CD4-positive, alpha-beta T cell treated with Interleukin-6 at 100 ng/mL for 8 hours (primary cell): ENCODE results near the gene OGDHL.
"Not testable (repeated sequence)": the region's sequence is repeated elsewhere in the genome, so short reads cannot be mapped to it uniquely, and the experiment has no call there.

Source experiments
- DNase-seq: peaks from one replicate; pipeline ENCODE4 v3.0.0-alpha.2; 2020; ENCODE audit warnings: mixed read lengths, low spot score

The OGDHL gene

GRCh38 chr10:49756031-49756430, 6.1 kb downstream of the OGDHL start:
- no peak for DNase-seq

GRCh38 chr10:49754951-49755350, 7.2 kb downstream of the OGDHL start:
- not testable (repeated sequence) for DNase-seq

GRCh38 chr10:49752584-49752983, 9.5 kb downstream of the OGDHL start:
- DNase-seq = no peak

- no peak for DNase-seq
These were observed 10.2 kb downstream of the OGDHL start for GRCh38 chr10:49751636-49752510.

- DNase-seq = no peak
These were observed 10.9 kb downstream of the OGDHL start for GRCh38 chr10:49751216-49751615.

GRCh38 chr10:49750546-49750945, 11.6 kb downstream of the OGDHL start:
- DNase-seq = no peak

GRCh38 chr10:49749556-49750491, 12.3 kb downstream of the OGDHL start:
- DNase-seq = no peak

- DNase-seq = no peak
These were observed 13.0 kb downstream of the OGDHL start for GRCh38 chr10:49749144-49749543.

GRCh38 chr10:49748006-49748405, 14.1 kb downstream of the OGDHL start:
- DNase-seq = no peak

GRCh38 chr10:49747303-49747646, 14.8 kb downstream of the OGDHL start:
- DNase-seq = no peak

- no peak for DNase-seq
These were observed 15.4 kb downstream of the OGDHL start for GRCh38 chr10:49746626-49747302.

GRCh38 chr10:49745756-49746155, 16.4 kb downstream of the OGDHL start:
- no peak for DNase-seq

- DNase-seq = no peak
These were observed 17.1 kb downstream of the OGDHL start for GRCh38 chr10:49744924-49745605.

GRCh38 chr10:49744091-49744685, 17.9 kb downstream of the OGDHL start:
- no peak for DNase-seq

- no peak for DNase-seq
These were observed 18.6 kb downstream of the OGDHL start for GRCh38 chr10:49743464-49744075.

GRCh38 chr10:49742683-49743463, 19.2 kb downstream of the OGDHL start:
- no peak for DNase-seq

GRCh38 chr10:49741108-49741995, 20.8 kb downstream of the OGDHL start:
- DNase-seq = no peak

GRCh38 chr10:49740346-49741107, 21.6 kb downstream of the OGDHL start:
- DNase-seq = no peak
